GM12873 (cell line): ENCODE data around the gene GRAMD1B.

Experiments used
- CTCF ChIP-seq: IDR thresholded peaks from 2 replicates; pipeline ENCODE4 v1.5.1; 2012; ENCODE audit warnings: low read depth, mild to moderate bottlenecking, moderate library complexity, low read length, control low read depth; ENCODE audit not compliant: insufficient read depth; ENCODE audit errors: missing control alignments

The GRAMD1B gene

GRCh38 chr11:123577081-123577598 is 147.1 kb downstream of the GRAMD1B start:
- TF ChIP-seq CTCF = peak; percentile 98

GRCh38 chr11:123578778-123579481 is 148.9 kb downstream of the GRAMD1B start:
- no peak for TF ChIP-seq CTCF

- TF ChIP-seq CTCF = no peak
These were observed 149.4 kb downstream of the GRAMD1B start for GRCh38 chr11:123579482-123579812.

GRCh38 chr11:123580137-123580536 is 150.1 kb downstream of the GRAMD1B start:
- no peak for TF ChIP-seq CTCF

GRCh38 chr11:123580557-123581275 is 150.6 kb downstream of the GRAMD1B start:
- TF ChIP-seq CTCF = peak; percentile 99

GRCh38 chr11:123581651-123582399 is 151.8 kb downstream of the GRAMD1B start:
- TF ChIP-seq CTCF = no peak

- no peak for TF ChIP-seq CTCF
These were observed 153.0 kb downstream of the GRAMD1B start for GRCh38 chr11:123582992-123583504.
